ACHN (cell line): ENCODE results near the gene CNDP1.

Experiments used
- DNase-seq: peaks from one replicate; pipeline ENCODE4 v3.0.0-alpha.2; 2015
- in situ Hi-C: cut with HindIII; loops from 2 replicates; pipeline ENCODE4 v1.10.0; 2017; ENCODE audit warnings: low sequenced_read_pairs, low pct_ligation_motif_present, low pct_unique_long_range_greater_than_20kb

The CNDP1 gene

GRCh38 chr18:74503137-74503536 lies 31.2 kb upstream of the CNDP1 start:
- in situ Hi-C loops = no loop called here

GRCh38 chr18:74505776-74506175 lies 28.5 kb upstream of the CNDP1 start:
- DNase-seq = no peak
- in situ Hi-C loops = no loop called here

More at GRCh38 chr18:74503137-74503536, 31.2 kb upstream of the CNDP1 start:
- DNase-seq = no peak

- DNase-seq = no peak
Observed at GRCh38 chr18:74506448-74507084, 27.7 kb upstream of the CNDP1 start.

GRCh38 chr18:74507097-74507881 lies 27.0 kb upstream of the CNDP1 start:
- in situ Hi-C loops = no loop called here
- DNase-seq = no peak

More at GRCh38 chr18:74506448-74507084, 27.7 kb upstream of the CNDP1 start:
- in situ Hi-C loops = no loop called here

GRCh38 chr18:74507927-74508326 lies 26.4 kb upstream of the CNDP1 start:
- DNase-seq = no peak
- in situ Hi-C loops = no loop called here

DNA sequence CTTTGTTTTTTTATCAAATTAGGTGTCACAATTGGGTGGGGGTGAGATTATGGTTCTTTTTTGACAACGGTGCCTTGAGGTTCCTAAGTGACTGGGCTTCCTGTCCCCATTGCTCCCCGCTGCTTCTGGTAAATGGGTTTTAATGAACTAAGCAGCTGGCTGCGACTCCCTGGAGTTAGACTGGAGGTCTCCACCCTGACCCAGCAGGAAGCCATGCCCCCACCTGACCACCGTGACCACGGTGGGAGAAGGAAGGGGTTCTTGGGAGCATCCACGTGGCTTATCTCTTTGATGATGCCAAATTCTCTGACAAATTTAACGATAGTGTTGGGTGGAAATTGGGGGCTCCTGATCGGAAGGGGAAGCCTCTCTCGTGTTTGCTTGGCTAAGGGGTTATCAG lies 25.9 kb upstream of the CNDP1 start:
- DNase-seq = no peak
- in situ Hi-C loops = no loop called here

GRCh38 chr18:74508821-74509225 lies 25.5 kb upstream of the CNDP1 start:
- in situ Hi-C loops = no loop called here
- DNase-seq = no peak

- no peak for DNase-seq
- in situ Hi-C loops = no loop called here
Observed at GRCh38 chr18:74509856-74510769, 24.2 kb upstream of the CNDP1 start.

DNA sequence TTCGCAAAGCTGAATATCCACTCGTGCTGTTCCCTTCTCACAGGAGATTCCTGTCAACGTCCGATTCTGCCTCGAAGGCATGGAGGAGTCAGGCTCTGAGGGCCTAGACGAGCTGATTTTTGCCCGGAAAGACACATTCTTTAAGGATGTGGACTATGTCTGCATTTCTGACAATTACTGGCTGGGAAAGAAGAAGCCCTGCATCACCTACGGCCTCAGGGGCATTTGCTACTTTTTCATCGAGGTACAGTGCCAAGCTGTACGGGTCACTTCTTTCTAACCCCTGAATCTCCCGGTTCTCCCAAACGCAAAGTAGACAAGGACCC lies 23.6 kb upstream of the CNDP1 start:
- DNase-seq = no peak
- in situ Hi-C loops = no loop called here

- no peak for DNase-seq
- in situ Hi-C loops = no loop called here
Observed at GRCh38 chr18:74511823-74512222, 22.5 kb upstream of the CNDP1 start.

DNA sequence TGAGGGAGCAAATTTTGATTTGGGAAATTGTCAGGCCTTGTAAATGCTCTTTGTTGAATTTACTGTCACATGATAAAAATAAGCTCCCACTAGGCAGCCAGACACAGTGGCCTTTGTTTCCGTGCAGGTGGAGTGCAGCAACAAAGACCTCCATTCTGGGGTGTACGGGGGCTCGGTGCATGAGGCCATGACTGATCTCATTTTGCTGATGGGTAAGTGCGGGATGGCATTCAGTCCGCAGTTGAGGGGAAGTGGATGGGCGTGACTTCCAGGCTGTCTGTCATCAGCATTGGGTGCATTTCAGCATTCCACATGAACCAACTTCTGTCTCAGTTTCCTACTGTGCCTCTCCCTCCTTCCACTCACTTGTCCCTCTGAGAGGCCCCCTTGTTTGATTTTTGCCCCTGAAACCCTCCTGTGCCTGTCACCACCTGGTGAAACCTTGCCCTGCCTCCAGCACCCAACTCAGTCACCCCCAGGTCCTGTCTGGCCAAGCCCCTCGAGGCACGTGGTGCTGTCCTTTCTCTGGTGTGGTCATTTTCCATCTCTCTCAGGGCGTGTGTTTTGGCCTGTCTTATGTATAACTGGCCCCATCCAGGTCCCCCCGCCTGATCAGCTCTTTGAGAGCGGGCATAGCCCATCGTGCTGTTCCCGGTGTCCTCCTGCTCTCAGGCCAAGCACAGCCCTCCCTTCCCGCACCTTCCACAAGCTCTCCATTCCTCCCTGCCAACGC lies 21.8 kb upstream of the CNDP1 start:
- no peak for DNase-seq
- in situ Hi-C loops = no loop called here

GRCh38 chr18:74513149-74513882 lies 21.0 kb upstream of the CNDP1 start:
- in situ Hi-C loops = no loop called here
- DNase-seq = no peak

DNA sequence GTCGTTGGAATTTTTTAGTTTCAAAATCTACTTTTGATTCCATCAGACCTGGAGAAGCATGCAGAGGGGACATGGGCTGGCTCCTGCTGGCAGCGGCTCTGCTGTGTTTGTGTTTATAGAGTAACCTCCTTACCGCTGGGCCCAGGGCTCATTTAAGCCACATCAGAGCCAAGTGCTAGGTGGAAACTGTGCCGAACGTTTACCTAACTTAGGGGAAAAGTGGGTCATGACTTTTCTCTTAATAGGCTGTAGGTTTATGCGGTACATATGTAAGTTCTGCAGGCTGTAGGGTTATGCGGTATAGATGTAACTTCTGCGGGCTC lies 20.5 kb upstream of the CNDP1 start:
- in situ Hi-C loops = no loop called here
- DNase-seq = no peak

- in situ Hi-C loops = no loop called here
- no peak for DNase-seq
Observed at GRCh38 chr18:74514860-74515495, 19.3 kb upstream of the CNDP1 start.

GRCh38 chr18:74515620-74516231 lies 18.6 kb upstream of the CNDP1 start:
- in situ Hi-C loops = no loop called here
- no peak for DNase-seq

GRCh38 chr18:74516271-74517235 lies 17.7 kb upstream of the CNDP1 start:
- in situ Hi-C loops = no loop called here

More at GRCh38 chr18:74516271-74517235, 17.7 kb upstream of the CNDP1 start:
- no peak for DNase-seq
